LNCaP clone FGC (cell line): ENCODE results near the gene STRN4.

Experiments
- DNase-seq: peaks from one replicate; pipeline ENCODE4 v3.0.0-alpha.2; 2011; ENCODE audit warnings: low read depth
- H3K4me3 ChIP-seq: 2 replicates; pipeline ENCODE4 v1.5.1; 2011; ENCODE audit warnings: mild to moderate bottlenecking, low read depth, low read length, control low read depth
- TF ChIP-seq, protein P1 (sequence below): IDR thresholded peaks from 2 replicates; pipeline ENCODE4 v1.5.1; 2012; ENCODE audit warnings: mild to moderate bottlenecking; ENCODE audit not compliant: control insufficient read depth, insufficient read depth; ENCODE audit errors: extremely low read depth

STRN4 gene

DNA sequence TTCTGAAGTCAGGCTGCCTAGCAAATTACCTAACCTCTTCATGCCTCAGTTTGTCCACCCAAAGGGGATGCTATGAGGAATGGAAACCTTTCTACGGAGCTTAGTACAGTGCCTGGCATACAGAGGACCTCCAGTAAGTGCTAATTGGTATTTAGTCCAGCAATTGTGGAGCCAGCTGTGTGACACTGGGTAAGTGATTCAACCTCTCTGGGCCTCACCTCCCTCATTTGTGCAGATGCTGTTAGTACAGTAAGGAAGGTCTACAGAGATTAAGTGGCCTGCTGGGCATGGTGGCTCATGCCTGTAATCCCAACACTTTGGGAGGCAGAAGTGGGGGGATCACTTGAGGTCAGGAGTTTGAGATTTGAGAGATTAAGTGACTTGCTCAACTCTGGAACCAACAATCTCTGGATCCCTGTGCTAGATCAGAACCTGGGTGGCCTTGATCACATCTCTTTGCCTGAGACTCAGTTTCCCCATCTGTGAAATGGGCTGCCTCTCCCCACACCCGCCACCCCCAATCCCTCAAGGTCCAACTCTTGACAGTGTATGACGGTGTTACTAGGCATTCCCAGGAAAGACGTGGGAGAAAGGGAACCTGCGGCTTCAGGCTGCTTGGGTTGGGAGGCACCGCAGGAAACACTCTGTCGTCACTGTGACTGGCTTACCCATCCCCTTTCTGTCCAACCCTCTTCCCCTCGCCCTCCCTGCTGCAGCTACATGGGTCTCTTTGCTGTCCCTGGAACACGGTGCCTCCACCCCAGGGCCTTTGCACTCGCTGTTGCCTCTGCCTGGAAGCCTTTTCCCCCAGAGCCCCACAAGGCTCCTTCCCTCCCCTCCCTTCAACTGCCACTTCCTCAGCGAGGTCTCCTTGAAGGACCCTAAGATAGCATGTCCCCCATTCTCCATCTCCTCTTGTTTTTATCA, 47.6 kb downstream of the STRN4 start:
- no peak overlapping the region for H3K4me3 ChIP-seq
- no peak for DNase-seq
- TF ChIP-seq, protein P1, sequence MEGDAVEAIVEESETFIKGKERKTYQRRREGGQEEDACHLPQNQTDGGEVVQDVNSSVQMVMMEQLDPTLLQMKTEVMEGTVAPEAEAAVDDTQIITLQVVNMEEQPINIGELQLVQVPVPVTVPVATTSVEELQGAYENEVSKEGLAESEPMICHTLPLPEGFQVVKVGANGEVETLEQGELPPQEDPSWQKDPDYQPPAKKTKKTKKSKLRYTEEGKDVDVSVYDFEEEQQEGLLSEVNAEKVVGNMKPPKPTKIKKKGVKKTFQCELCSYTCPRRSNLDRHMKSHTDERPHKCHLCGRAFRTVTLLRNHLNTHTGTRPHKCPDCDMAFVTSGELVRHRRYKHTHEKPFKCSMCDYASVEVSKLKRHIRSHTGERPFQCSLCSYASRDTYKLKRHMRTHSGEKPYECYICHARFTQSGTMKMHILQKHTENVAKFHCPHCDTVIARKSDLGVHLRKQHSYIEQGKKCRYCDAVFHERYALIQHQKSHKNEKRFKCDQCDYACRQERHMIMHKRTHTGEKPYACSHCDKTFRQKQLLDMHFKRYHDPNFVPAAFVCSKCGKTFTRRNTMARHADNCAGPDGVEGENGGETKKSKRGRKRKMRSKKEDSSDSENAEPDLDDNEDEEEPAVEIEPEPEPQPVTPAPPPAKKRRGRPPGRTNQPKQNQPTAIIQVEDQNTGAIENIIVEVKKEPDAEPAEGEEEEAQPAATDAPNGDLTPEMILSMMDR = no peak

DNA sequence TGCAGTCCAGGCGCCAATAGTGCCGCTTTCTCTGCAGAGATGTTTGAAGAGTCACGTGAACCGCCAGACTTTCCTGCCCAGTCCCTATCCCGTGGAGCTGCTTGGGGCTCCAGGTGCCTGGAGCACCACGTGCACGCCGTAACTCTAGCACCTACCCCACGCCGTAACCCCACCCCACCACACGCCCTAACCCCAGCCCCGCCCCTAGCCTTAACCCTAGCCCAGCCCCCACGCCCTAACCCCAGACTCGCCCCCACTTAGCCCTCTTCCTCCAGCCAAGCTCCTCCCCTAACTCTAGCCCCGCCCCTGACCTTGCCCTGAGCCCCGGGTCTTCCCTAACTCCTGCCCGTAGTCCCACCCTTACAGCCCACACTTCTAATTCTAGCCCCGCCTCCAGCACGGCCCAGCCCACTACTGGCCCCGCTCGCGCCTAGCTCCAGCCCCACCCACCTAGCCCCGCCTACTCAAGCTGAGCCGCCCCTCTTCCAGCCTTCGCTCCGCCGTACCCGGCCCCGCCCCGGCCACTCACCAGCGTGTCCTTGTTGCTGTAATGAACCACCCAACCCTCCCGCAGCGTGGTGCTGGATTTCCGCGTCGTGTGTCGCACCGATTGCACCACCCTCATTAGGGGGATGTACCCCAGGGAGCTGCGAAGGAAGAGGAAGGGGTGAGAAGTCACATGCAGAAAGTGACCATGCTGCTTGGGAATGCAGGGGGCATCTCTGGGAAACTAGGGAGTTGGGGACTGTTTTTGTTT, 48.9 kb downstream of the STRN4 start:
- no peak for DNase-seq
- H3K4me3 ChIP-seq = no peak overlapping the region
- TF ChIP-seq, protein P1 = no peak

DNA sequence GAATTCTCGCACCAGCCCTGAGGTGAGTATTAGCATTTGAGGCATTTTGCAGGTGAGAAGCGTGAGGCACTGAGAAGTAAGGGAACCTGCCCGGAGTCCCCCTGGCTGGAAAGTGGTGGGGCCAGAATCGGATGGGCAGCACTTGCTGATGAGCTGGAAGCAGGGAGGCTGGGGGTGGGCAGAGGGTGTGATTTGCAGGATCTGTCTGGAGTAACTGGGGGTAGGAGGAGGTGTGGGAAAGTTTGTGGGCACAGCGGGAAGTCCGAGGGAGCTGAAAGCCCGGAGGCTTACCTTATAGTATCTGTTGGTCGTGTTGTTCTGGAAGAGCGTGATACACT, 49.4 kb downstream of the STRN4 start:
- TF ChIP-seq, protein P1 = no peak
- DNase-seq = no peak
- H3K4me3 ChIP-seq = no peak overlapping the region

DNA sequence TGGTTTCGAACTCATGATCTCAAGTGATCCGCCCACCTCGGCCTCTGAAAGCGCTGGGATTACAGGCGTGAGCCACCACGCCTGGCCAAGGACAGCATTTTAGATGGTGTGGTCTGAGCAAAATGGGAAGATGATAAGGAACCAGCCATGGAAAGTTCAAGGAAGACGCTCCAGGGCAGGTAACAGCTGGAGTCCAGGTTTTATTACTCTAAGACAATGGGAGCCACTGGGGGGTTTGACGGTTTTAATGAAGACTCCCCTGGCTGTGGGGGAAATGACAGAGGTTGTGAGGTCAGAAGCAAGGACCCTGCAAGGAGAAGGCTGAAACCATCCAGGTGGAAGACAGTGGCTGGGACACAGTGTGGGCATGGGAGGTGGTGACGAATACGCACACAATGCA, 50.2 kb downstream of the STRN4 start:
- TF ChIP-seq, protein P1 = no peak

DNA sequence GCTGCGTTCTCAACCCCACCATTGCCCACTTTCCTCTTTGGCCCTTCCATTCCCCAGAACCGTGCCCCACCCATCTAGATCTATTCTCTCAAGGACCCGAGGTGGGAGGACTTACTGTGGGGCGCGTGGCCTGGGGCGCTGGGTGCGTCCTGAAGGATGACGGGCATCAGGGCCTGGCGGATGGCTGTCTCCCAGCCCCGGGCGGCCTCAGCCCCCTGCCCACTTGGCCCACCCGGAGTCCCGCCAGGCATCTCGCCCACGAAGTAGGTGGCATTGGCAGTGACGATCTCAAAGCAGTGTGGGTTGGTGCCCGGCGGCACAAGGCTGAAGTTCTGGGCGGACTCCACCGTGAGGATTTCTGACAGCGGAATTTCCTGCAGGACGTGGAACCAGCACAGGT, 52.5 kb downstream of the STRN4 start:
- H3K4me3 ChIP-seq = no peak overlapping the region
- no peak for DNase-seq
- TF ChIP-seq, protein P1 = no peak

More for the DNA sequence above, 50.2 kb downstream of the STRN4 start:
- no peak for DNase-seq
- no peak overlapping the region for H3K4me3 ChIP-seq

DNA sequence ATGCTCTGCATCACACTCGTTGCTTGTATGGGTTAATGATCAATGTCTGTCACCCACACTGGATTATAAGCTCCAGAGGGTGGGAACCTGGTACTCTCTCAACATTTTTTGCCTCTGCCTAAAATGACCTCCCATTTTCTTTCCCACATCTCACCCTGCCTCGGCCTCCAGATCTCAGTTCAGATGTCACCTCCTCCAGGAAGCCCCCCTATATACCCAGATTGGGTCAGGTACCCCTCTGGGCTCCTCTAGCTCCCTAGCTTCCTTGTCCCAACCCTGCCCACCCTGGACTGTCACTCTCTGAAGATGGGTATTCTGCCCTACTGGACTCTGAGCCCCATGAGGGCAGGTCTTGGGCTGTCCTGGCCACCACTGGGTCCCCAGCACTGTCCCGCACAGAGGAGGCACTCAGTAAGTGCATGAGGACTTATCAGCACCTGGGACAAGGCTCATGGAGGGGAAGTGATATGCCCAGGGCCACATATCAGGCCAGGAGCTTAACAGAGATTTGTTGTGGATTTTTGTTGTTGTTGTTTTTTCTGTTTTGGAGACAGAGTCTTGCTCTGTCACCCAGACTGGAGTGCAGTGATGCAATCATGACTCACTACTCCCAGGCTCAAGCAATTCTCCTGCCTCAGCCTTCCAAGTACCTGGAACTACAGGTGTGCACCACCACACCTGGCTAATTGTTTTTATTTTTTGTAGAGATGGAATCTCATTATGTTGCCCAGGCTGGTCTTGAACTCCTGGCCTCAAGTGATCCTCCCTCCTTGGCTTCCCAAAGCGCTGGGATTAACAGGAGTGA, 53.1 kb downstream of the STRN4 start:
- TF ChIP-seq, protein P1 = no peak
- DNase-seq = no peak
- no peak overlapping the region for H3K4me3 ChIP-seq
